HEK293 (cell line): ENCODE results near the gene GGA3.

Source experiments
- CTCF ChIP-seq: fragments of 450-650 bp; formaldehyde crosslinking; IDR thresholded peaks from 2 replicates; pipeline ENCODE4 v1.5.1; 2016; ENCODE audit warnings: missing biosample characterization, missing genetic modification characterization
- TRIM28 ChIP-seq: IDR thresholded peaks from 2 replicates; pipeline ENCODE4 v1.6.1; 2011; ENCODE audit warnings: low read length, control low read depth, borderline replicate concordance
- ZNF223 ChIP-seq: fragments of 450-650 bp; formaldehyde crosslinking; IDR thresholded peaks from 2 replicates; pipeline ENCODE4 v1.5.1; 2016; ENCODE audit warnings: missing biosample characterization, missing genetic modification characterization
- ZNF23 ChIP-seq: fragments of 450-650 bp; formaldehyde crosslinking; IDR thresholded peaks from 2 replicates; pipeline ENCODE4 v1.5.1; 2016; ENCODE audit warnings: missing biosample characterization, missing genetic modification characterization, borderline replicate concordance
- ZNF292 ChIP-seq: fragments of 450-650 bp; formaldehyde crosslinking; IDR thresholded peaks from 2 replicates; pipeline ENCODE4 v1.5.1; 2016; ENCODE audit warnings: low read depth, missing biosample characterization, missing genetic modification characterization, borderline replicate concordance

DNA sequence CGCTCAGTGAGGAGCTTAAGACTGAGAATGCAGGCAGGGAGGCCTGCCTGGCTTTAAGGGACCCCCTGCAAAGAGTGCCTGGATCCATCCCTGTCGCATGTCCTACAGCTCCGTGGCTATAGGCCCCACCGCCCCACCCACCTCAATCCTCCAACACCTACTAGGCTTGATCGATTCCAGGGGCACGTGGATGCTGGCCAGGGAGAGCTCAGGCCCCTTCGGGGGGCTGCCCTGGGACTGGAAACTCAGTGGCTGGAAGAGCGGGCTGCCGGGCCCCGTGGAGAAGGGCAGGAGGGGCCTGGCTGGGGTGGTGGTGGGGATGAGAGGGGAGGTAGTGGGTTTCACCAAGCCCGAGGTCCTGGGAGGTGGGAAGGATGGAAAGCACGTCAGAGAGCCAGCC, 22.2 kb downstream of the GGA3 start:
- TF ChIP-seq ZNF23 = no peak
- TF ChIP-seq CTCF (tag by site-specific recombination) = no peak
- TF ChIP-seq ZNF223 (tag by site-specific recombination) = no peak
- no peak for TF ChIP-seq ZNF292 (tag by site-specific recombination)
- TF ChIP-seq TRIM28 = no peak
